ENCODE results near the gene KIF5C.

Gene KIF5C

GRCh38 chr2:149008381-149008780 lies 133.4 kb downstream of the KIF5C start:
- in situ Hi-C loops (cut with HindIII; ENCODE audit: low sequenced_read_pairs): loop anchor here (25.0 kb wide), 1 partner anchor 554 kb away; no protein-coding TSS in a partner anchor

GRCh38 chr2:149009576-149010461 lies 134.8 kb downstream of the KIF5C start:
- in situ Hi-C loops (cut with HindIII; ENCODE audit: low sequenced_read_pairs): loop anchor here (25.0 kb wide), 1 partner anchor 552 kb away; no protein-coding TSS in a partner anchor

- in situ Hi-C loops (cut with HindIII; ENCODE audit: low sequenced_read_pairs): loop anchor here (25.0 kb wide), 1 partner anchor 550 kb away; no protein-coding TSS in a partner anchor
These were observed 137.5 kb downstream of the KIF5C start for GRCh38 chr2:149012545-149012944.

- in situ Hi-C loops (cut with HindIII; ENCODE audit: low sequenced_read_pairs): loop anchor here (25.0 kb wide), 1 partner anchor 547 kb away; no protein-coding TSS in a partner anchor
These were observed 140.5 kb downstream of the KIF5C start for GRCh38 chr2:149015501-149015900.

- in situ Hi-C loops (cut with HindIII; ENCODE audit: low sequenced_read_pairs): loop anchor here (25.0 kb wide), 1 partner anchor 546 kb away; no protein-coding TSS in a partner anchor
These were observed 141.0 kb downstream of the KIF5C start for GRCh38 chr2:149015926-149016563.

- in situ Hi-C loops (cut with HindIII; ENCODE audit: low sequenced_read_pairs): loop anchor here (25.0 kb wide), 1 partner anchor 545 kb away; no protein-coding TSS in a partner anchor
These were observed 142.3 kb downstream of the KIF5C start for GRCh38 chr2:149017116-149017985.

GRCh38 chr2:149018981-149019380 lies 144.0 kb downstream of the KIF5C start:
- in situ Hi-C loops (cut with HindIII; ENCODE audit: low sequenced_read_pairs): loop anchor here (25.0 kb wide), 1 partner anchor 543 kb away; no protein-coding TSS in a partner anchor

- in situ Hi-C loops (cut with HindIII; ENCODE audit: low sequenced_read_pairs): loop anchor here (25.0 kb wide), 1 partner anchor 543 kb away; no protein-coding TSS in a partner anchor
These were observed 144.7 kb downstream of the KIF5C start for GRCh38 chr2:149019768-149020167.

GRCh38 chr2:149020432-149020851 lies 145.4 kb downstream of the KIF5C start:
- in situ Hi-C loops (cut with HindIII; ENCODE audit: low sequenced_read_pairs): loop anchor here (25.0 kb wide), 1 partner anchor 542 kb away; no protein-coding TSS in a partner anchor

GRCh38 chr2:149021271-149021719 lies 146.3 kb downstream of the KIF5C start:
- in situ Hi-C loops (cut with HindIII; ENCODE audit: low sequenced_read_pairs): loop anchor here (25.0 kb wide), 1 partner anchor 541 kb away; no protein-coding TSS in a partner anchor

- in situ Hi-C loops (cut with HindIII; ENCODE audit: low sequenced_read_pairs): loop anchor here (25.0 kb wide), 1 partner anchor 541 kb away; no protein-coding TSS in a partner anchor
These were observed 146.7 kb downstream of the KIF5C start for GRCh38 chr2:149021761-149022160.

GRCh38 chr2:149023091-149023490 lies 148.1 kb downstream of the KIF5C start:
- in situ Hi-C loops (cut with HindIII; ENCODE audit: low sequenced_read_pairs): loop anchor here (25.0 kb wide), 1 partner anchor 539 kb away; no protein-coding TSS in a partner anchor

GRCh38 chr2:149027590-149028250 lies 152.7 kb downstream of the KIF5C start:
- in situ Hi-C loops (cut with HindIII; ENCODE audit: low sequenced_read_pairs): no loop called here

- in situ Hi-C loops (cut with HindIII; ENCODE audit: low sequenced_read_pairs): no loop called here
These were observed 153.3 kb downstream of the KIF5C start for GRCh38 chr2:149028377-149028776.

- in situ Hi-C loops (cut with HindIII; ENCODE audit: low sequenced_read_pairs): no loop called here
These were observed 153.9 kb downstream of the KIF5C start for GRCh38 chr2:149028891-149029290.

GRCh38 chr2:149029307-149029965 lies 154.4 kb downstream of the KIF5C start:
- in situ Hi-C loops (cut with HindIII; ENCODE audit: low sequenced_read_pairs): no loop called here

- in situ Hi-C loops (cut with HindIII; ENCODE audit: low sequenced_read_pairs): no loop called here
These were observed 156.4 kb downstream of the KIF5C start for GRCh38 chr2:149031396-149031795.

- in situ Hi-C loops (cut with HindIII; ENCODE audit: low sequenced_read_pairs): no loop called here
These were observed 158.7 kb downstream of the KIF5C start for GRCh38 chr2:149033716-149034115.

- in situ Hi-C loops (cut with HindIII; ENCODE audit: low sequenced_read_pairs): no loop called here
These were observed 159.4 kb downstream of the KIF5C start for GRCh38 chr2:149034406-149034805.
